T-helper 1 cell (primary cell): ENCODE measurements around the gene TBXA2R.
"Not testable (repeated sequence)": the region's sequence is repeated elsewhere in the genome, so short reads cannot be mapped to it uniquely, and the experiment has no call there.

Experiments used
- DNase-seq, 5 donors: peaks; one replicate each; pipeline ENCODE4 v3.0.0-alpha.2; 2012 to 2020

The TBXA2R gene

GRCh38 chr19:3576696-3577443 lies 29.8 kb downstream of the TBXA2R start:
- DNase-seq: no peak

GRCh38 chr19:3575949-3576673 lies 30.6 kb downstream of the TBXA2R start:
- DNase-seq: no peak

GRCh38 chr19:3575260-3575741 lies 31.4 kb downstream of the TBXA2R start:
- no peak for DNase-seq

GRCh38 chr19:3573858-3574637 lies 32.6 kb downstream of the TBXA2R start:
- peak; percentile 67 to 92 (median 76) for DNase-seq

GRCh38 chr19:3573162-3573857 lies 33.4 kb downstream of the TBXA2R start:
- peak in 1 of 5 donors; percentile 33 for DNase-seq

- DNase-seq: no peak
These were observed 33.9 kb downstream of the TBXA2R start, which contains the start of gene HMG20B for GRCh38 chr19:3572855-3573161. TSS of gene HMG20B (plus strand) at chr19:3572944. CDS start at chr19:3573310, 366 bp downstream.

- DNase-seq: peak; percentile 99 to 100 (median 99)
These were observed 34.4 kb downstream of the TBXA2R start for GRCh38 chr19:3572132-3572854.

GRCh38 chr19:3570606-3571011 lies 36.1 kb downstream of the TBXA2R start:
- no peak for DNase-seq

GRCh38 chr19:3570042-3570441 lies 36.6 kb downstream of the TBXA2R start:
- not testable (repeated sequence) for DNase-seq

- no peak for DNase-seq
These were observed 41.5 kb downstream of the TBXA2R start for GRCh38 chr19:3565139-3565538.

- no peak for DNase-seq
These were observed 42.8 kb downstream of the TBXA2R start for GRCh38 chr19:3563709-3564524.

- peak; percentile 85 to 93 (median 90) for DNase-seq
These were observed 49.0 kb downstream of the TBXA2R start, which contains the start of gene MFSD12 for GRCh38 chr19:3557461-3558248. TSS of gene MFSD12 (minus strand) at chr19:3557586. CDS start at chr19:3557403, 183 bp downstream.

GRCh38 chr19:3556978-3557460 lies 49.7 kb downstream of the TBXA2R start:
- peak; percentile 33 to 70 (median 54) for DNase-seq

GRCh38 chr19:3556423-3556977 lies 50.2 kb downstream of the TBXA2R start:
- no peak for DNase-seq

GRCh38 chr19:3555653-3556422 lies 50.8 kb downstream of the TBXA2R start:
- DNase-seq: no peak

- DNase-seq: peak in 4 of 5 donors; percentile 42 to 65 (median 46)
These were observed 52.2 kb downstream of the TBXA2R start for GRCh38 chr19:3554254-3555083.

GRCh38 chr19:3551792-3552095 lies 54.9 kb downstream of the TBXA2R start:
- no peak for DNase-seq
